GM12801 (cell line): ENCODE measurements around the gene GCGR.

ENCODE experiments used
- CTCF ChIP-seq: IDR thresholded peaks from one replicate; pipeline ENCODE4 v1.5.1; 2011; ENCODE audit warnings: control low read depth; ENCODE audit not compliant: insufficient read length; ENCODE audit errors: extremely low read depth

Gene GCGR

DNA sequence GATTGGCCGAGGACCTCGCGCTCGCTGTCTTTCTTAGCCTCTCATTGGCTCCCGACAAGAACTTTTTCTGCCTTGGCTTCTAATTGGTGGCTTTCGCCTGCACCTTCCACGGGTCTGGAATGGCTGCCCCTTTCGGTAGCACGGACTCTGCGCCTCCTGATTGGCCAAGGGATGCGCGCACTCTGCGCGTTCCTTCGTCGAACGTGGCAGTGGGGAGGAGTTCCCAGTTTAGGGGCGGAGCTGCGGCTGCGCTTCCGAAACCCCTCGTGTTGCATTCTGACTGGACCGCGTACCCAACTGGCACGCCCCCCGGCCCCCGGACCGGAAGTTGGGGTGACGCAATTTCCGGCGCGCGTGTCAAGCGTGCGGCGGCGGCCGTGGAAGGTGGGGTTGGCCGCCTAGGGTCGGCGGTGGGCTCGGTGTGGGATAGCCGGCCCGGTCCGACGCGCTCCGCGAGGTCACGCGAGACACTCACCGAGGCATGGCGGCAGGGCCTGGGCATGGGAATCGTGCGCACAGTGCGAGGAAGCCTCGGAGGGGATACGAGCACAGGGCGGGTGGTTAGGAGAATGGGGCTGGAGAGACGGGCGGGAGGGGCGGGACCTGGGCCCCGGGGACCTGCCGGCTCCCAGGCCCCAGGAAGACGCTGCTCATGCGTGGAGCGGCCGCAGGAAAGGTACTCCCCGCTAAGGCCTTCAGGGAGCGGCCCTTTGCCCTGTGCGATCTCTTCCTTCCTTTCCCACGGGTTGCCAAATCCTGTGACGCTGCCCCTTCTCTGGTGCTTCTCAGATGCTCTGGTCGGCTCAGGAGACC, 57.0 kb downstream of the GCGR start:
- no peak for TF ChIP-seq CTCF

- TF ChIP-seq CTCF: no peak
Observed at GRCh38 chr17:81863123-81863675, 59.2 kb downstream of the GCGR start.
